ENCODE data around the gene BCL11A. TPM values are rescaled to one million over a fixed set of nuclear protein-coding genes. Genes with fewer than 3 reads are reported as not detected.
A peak's percentile ranks its signal among the peaks of the same experiment; 100 is the strongest.

The BCL11A gene
- total RNA-seq, 2 experiments from 2014 or later, result 2.3 to 3.3 TPM

DNA sequence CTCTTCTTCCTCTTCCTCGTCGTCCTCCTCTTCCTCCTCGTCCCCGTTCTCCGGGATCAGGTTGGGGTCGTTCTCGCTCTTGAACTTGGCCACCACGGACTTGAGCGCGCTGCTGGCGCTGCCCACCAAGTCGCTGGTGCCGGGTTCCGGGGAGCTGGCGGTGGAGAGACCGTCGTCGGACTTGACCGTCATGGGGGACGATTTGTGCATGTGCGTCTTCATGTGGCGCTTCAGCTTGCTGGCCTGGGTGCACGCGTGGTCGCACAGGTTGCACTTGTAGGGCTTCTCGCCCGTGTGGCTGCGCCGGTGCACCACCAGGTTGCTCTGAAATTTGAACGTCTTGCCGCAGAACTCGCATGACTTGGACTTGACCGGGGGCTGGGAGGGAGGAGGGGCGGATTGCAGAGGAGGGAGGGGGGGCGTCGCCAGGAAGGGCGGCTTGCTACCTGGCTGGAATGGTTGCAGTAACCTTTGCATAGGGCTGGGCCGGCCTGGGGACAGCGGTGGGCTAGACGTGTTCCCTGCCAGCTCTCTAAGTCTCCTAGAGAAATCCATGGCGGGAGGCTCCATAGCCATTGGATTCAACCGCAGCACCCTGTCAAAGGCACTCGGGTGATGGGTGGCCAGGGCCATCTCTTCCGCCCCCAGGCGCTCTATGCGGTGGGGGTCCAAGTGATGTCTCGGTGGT is 91.9 kb downstream of the BCL11A start:
- ChIA-PET CTCF (no interaction called here), POLR2A (no interaction called here)
- H3K27ac ChIP-seq (ENCODE audit: low read depth in 1 of 2, low read length in 2 of 2), result no peak overlapping the region
- H3K27me3 Mint-ChIP-seq, result no peaks in the 10 kb centered on the region
- intact Hi-C loops (cut with DNase I, micrococcal nuclease), result no loop called here
- H3K36me3 ChIP-seq (ENCODE audit: insufficient read depth, low read length), result no peaks in the 10 kb centered on the region
- TF ChIP-seq, protein P1, sequence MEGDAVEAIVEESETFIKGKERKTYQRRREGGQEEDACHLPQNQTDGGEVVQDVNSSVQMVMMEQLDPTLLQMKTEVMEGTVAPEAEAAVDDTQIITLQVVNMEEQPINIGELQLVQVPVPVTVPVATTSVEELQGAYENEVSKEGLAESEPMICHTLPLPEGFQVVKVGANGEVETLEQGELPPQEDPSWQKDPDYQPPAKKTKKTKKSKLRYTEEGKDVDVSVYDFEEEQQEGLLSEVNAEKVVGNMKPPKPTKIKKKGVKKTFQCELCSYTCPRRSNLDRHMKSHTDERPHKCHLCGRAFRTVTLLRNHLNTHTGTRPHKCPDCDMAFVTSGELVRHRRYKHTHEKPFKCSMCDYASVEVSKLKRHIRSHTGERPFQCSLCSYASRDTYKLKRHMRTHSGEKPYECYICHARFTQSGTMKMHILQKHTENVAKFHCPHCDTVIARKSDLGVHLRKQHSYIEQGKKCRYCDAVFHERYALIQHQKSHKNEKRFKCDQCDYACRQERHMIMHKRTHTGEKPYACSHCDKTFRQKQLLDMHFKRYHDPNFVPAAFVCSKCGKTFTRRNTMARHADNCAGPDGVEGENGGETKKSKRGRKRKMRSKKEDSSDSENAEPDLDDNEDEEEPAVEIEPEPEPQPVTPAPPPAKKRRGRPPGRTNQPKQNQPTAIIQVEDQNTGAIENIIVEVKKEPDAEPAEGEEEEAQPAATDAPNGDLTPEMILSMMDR (IDR thresholded peaks at IDR 0.05), result no peak
- no peaks in the 10 kb centered on the region for H3K27me3 ChIP-seq (ENCODE audit: control insufficient read depth in 1 of 2, insufficient read depth in 2 of 2, low read length in 2 of 2)
- ATAC-seq (ENCODE audit: poor library complexity), result no peak
- H3K4me1 ChIP-seq (ENCODE audit: insufficient read depth, low read length), result no peaks in the 10 kb centered on the region
- H3K9me3 Mint-ChIP-seq, result no peaks in the 10 kb centered on the region
- no peaks in the 10 kb centered on the region for H3K4me1 Mint-ChIP-seq (ENCODE audit: low read depth)
- no peaks in the 10 kb centered on the region for H3K36me3 Mint-ChIP-seq (ENCODE audit: low read depth)
- H3K4me3 Mint-ChIP-seq, result no peak overlapping the region
- peaks cover 0 to 15% of the 10 kb centered on the region in 2 experiments for H3K9me3 ChIP-seq (ENCODE audit: control insufficient read depth in 1 of 2, insufficient read depth in 1 of 2, low read length in 2 of 2)
- DNase-seq, result peak in 1 of 14 experiments; percentile 14
- H3K27ac Mint-ChIP-seq, result no peak overlapping the region
- no peak overlapping the region for H3K4me3 ChIP-seq (ENCODE audit: low read length)

DNA sequence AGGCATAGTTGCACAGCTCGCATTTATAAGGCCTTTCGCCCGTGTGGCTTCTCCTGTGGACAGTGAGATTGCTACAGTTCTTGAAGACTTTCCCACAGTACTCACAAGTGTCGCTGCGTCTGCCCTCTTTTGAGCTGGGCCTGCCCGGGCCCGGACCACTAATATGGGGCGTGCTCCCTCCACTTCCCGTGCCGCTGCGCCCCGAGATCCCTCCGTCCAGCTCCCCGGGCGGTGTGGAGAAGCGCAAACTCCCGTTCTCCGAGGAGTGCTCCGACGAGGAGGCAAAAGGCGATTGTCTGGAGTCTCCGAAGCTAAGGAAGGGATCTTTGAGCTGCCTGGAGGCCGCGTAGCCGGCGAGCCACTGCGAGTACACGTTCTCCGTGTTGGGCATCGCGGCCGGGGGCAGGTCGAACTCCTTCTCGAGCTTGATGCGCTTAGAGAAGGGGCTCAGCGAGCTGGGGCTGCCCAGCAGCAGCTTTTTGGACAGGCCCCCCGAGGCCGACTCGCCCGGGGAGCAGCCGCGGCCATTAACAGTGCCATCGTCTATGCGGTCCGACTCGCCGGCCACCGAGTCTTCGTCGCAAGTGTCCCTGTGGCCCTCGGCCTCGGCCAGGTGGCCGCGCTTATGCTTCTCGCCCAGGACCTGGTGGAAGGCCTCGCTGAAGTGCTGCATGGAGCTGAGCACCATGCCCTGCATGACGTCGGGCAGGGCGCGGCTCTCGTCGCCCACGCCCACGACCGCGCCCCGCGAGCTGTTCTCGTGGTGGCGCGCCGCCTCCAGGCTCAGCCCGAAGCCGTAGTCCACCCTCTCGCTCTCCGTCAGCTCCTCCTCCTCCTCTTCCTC is 92.7 kb downstream of the BCL11A start:
- Mint-ChIP-seq H3K27ac (no peak overlapping the region), H3K4me1 (ENCODE audit: low read depth) (peaks cover 5% of the 10 kb centered on the region), H3K36me3 (ENCODE audit: low read depth) (no peaks in the 10 kb centered on the region), H3K27me3 (no peaks in the 10 kb centered on the region), H3K9me3 (no peaks in the 10 kb centered on the region), H3K4me3 (no peak overlapping the region)
- Histone ChIP-seq H3K4me3 (ENCODE audit: low read length) (no peak overlapping the region), H3K9me3 (ENCODE audit: control insufficient read depth in 1 of 2, insufficient read depth in 1 of 2, low read length in 2 of 2) (peaks cover 0 to 15% of the 10 kb centered on the region in 2 experiments), H3K36me3 (ENCODE audit: insufficient read depth, low read length) (no peaks in the 10 kb centered on the region), H3K27ac (ENCODE audit: low read depth in 1 of 2, low read length in 2 of 2) (no peak overlapping the region), H3K27me3 (ENCODE audit: control insufficient read depth in 1 of 2, insufficient read depth in 2 of 2, low read length in 2 of 2) (no peaks in the 10 kb centered on the region), H3K4me1 (ENCODE audit: insufficient read depth, low read length) (no peaks in the 10 kb centered on the region)
- POLR2A ChIA-PET, result no interaction called here
- intact Hi-C loops (cut with DNase I, micrococcal nuclease), result no loop called here
- DNase-seq (no peak), ATAC-seq (ENCODE audit: poor library complexity) (no peak)
- TF ChIP-seq, protein P1 (IDR thresholded peaks at IDR 0.05), result no peak
- CTCF ChIA-PET, result no interaction called here

DNA sequence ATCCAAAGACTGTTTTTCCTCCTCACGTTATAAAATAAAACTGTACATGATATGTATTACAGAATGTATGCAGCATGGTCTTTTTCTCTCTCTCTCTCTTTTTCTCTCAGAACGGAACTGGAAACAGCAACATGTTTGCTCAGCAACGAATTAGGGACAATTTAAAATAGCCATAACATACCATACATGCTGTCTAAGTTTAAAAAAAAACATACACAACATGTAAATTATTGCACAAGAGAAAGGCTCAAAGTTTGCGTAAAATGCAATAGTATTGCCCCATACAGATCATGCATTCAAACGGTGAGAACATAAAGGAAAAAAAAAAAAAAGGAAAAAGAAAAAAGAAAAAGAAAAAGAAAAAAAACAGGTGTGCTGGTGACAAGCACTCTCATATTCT is 93.6 kb downstream of the BCL11A start:
- Mint-ChIP-seq H3K36me3 (ENCODE audit: low read depth) (no peaks in the 10 kb centered on the region), H3K27me3 (no peaks in the 10 kb centered on the region), H3K4me1 (ENCODE audit: low read depth) (peaks cover 5% of the 10 kb centered on the region), H3K27ac (no peak overlapping the region), H3K4me3 (no peak overlapping the region), H3K9me3 (no peaks in the 10 kb centered on the region)
- intact Hi-C loops (cut with DNase I, micrococcal nuclease), result no loop called here
- Histone ChIP-seq H3K4me1 (ENCODE audit: insufficient read depth, low read length) (no peaks in the 10 kb centered on the region), H3K27me3 (ENCODE audit: control insufficient read depth in 1 of 2, insufficient read depth in 2 of 2, low read length in 2 of 2) (no peaks in the 10 kb centered on the region), H3K9me3 (ENCODE audit: control insufficient read depth in 1 of 2, insufficient read depth in 1 of 2, low read length in 2 of 2) (peaks cover 0 to 15% of the 10 kb centered on the region in 2 experiments), H3K27ac (ENCODE audit: low read depth in 1 of 2, low read length in 2 of 2) (no peak overlapping the region), H3K4me3 (ENCODE audit: low read length) (no peak overlapping the region), H3K36me3 (ENCODE audit: insufficient read depth, low read length) (no peaks in the 10 kb centered on the region)
- TF ChIP-seq, protein P1 (IDR thresholded peaks at IDR 0.05), result no peak
- ATAC-seq (ENCODE audit: poor library complexity) (no peak), DNase-seq (no peak)
- POLR2A ChIA-PET, result no interaction called here
- CTCF ChIA-PET, result no interaction called here

Data from CD4-positive, alpha-beta T cell (primary cell).